Keratinocyte (primary cell): ENCODE results near the gene CGB7. TPM values are rescaled to one million over a fixed set of nuclear protein-coding genes. Genes with fewer than 3 reads are reported as not detected.
"Not testable (repeated sequence)": the region's sequence is repeated elsewhere in the genome, so short reads cannot be mapped to it uniquely, and the experiment has no call there.

ENCODE experiments used
- DNase-seq: peaks from one replicate; pipeline ENCODE4 v3.0.0-alpha.2; 2011; ENCODE audit warnings: low read depth, missing footprints, low spot score
- FAIRE-seq: peaks from 2 replicates; lab custom pipeline; 2011; peaks lifted over from hg19 to GRCh38; lab: Jason Lieb, UNC
- H2AFZ ChIP-seq: 2 replicates; pipeline ENCODE4 v1.6.0; 2012; ENCODE audit warnings: low read length, control low read depth, inconsistent platforms; ENCODE audit not compliant: control insufficient read depth
- H3K27ac ChIP-seq: 2 replicates; pipeline ENCODE4 v1.5.1; 2011; ENCODE audit warnings: low read length; ENCODE audit not compliant: control insufficient read depth, insufficient read depth
- H3K27me3 ChIP-seq: 3 replicates; pipeline ENCODE4 v1.6.0; 2011; ENCODE audit warnings: low read length; ENCODE audit not compliant: control insufficient read depth, insufficient read depth; ENCODE audit errors: extremely low read depth
- H3K36me3 ChIP-seq, 2 experiments: 2 replicates in 1 of 2; 3 replicates in 1 of 2; pipeline ENCODE4 v1.5.1; 2011; ENCODE audit warnings: low read length in 2 of 2, mild to moderate bottlenecking in 1 of 2; ENCODE audit not compliant: control insufficient read depth in 2 of 2, insufficient read depth in 2 of 2; ENCODE audit errors: extremely low read depth in 1 of 2
- H3K4me1 ChIP-seq: 3 replicates; pipeline ENCODE4 v1.5.1; 2011; ENCODE audit warnings: low read length; ENCODE audit not compliant: control insufficient read depth, insufficient read depth; ENCODE audit errors: extremely low read depth
- H3K4me2 ChIP-seq: 3 replicates; pipeline ENCODE4 v1.6.0; 2011; ENCODE audit warnings: low read depth, low read length; ENCODE audit not compliant: control insufficient read depth, insufficient read depth; ENCODE audit errors: extremely low read depth
- H3K4me3 ChIP-seq, 3 experiments: fragments of 200-600 bp in 1 of 3; sonication (generic) in 1 of 3; 2 replicates in 2 of 3; 3 replicates in 1 of 3; pipeline ENCODE4 v1.5.1; 2011 to 2016; ENCODE audit warnings: low read length in 3 of 3, mild to moderate bottlenecking in 3 of 3, control low read depth in 2 of 3, inconsistent platforms in 1 of 3, low read depth in 1 of 3, mixed read lengths in 1 of 3, mixed run types in 1 of 3, moderate library complexity in 1 of 3; ENCODE audit not compliant: control insufficient read depth in 2 of 3, insufficient read depth in 2 of 3; ENCODE audit errors: extremely low read depth in 1 of 3
- H3K79me2 ChIP-seq: 2 replicates; pipeline ENCODE4 v1.6.0; 2012; ENCODE audit warnings: low read length; ENCODE audit not compliant: control insufficient read depth, insufficient read depth
- H3K9ac ChIP-seq: 3 replicates; pipeline ENCODE4 v1.6.0; 2011; ENCODE audit warnings: low read length; ENCODE audit not compliant: control insufficient read depth, insufficient read depth; ENCODE audit errors: extremely low read depth
- H3K9me1 ChIP-seq: 3 replicates; pipeline ENCODE4 v1.6.0; 2011; ENCODE audit warnings: low read length; ENCODE audit not compliant: control insufficient read depth, insufficient read depth; ENCODE audit errors: extremely low read depth
- H3K9me3 ChIP-seq: 2 replicates; pipeline ENCODE4 v1.5.1; 2012; ENCODE audit warnings: low read depth, low read length; ENCODE audit not compliant: control insufficient read depth
- H4K20me1 ChIP-seq: 3 replicates; pipeline ENCODE4 v1.6.0; 2011; ENCODE audit warnings: low read length; ENCODE audit not compliant: control insufficient read depth, insufficient read depth; ENCODE audit errors: extremely low read depth
- EZH2 ChIP-seq: IDR thresholded peaks from one replicate; pipeline ENCODE4 v1.6.1; 2012; ENCODE audit warnings: inconsistent platforms, mild to moderate bottlenecking, low read length, moderate library complexity
- dilution Hi-C: fragments of 300-500 bp; cut with MboI; formaldehyde crosslinking; loops from one replicate; pipeline ENCODE4 v1.7.0; 2020; ENCODE audit warnings: low sequenced_read_pairs; ENCODE audit not compliant: extremely low pct_ligation_motif_present
- polyA plus RNA-seq, 5 experiments: library from polyadenylated mRNA; depleted of rRNA in 3 of 5; stranded (reverse) in 3 of 5; stranded (forward) in 1 of 5; unstranded in 1 of 5; fragments of >200 nt; gene quantifications; 1 replicate in 1 of 5; 2 replicates in 3 of 5; 3 replicates in 1 of 5; pipeline versions ENCODE4 v1.2.1 to v1.2.3, GENCODE V29; 2011 to 2012; ENCODE audit warnings: missing spikeins in 2 of 5, low read depth in 1 of 5, low replicate concordance in 1 of 5
- TF ChIP-seq, protein P1 (sequence below), 3 experiments: IDR thresholded peaks in 1 of 3; conservative IDR thresholded peaks in 1 of 3; optimal IDR thresholded peaks in 1 of 3; 2 replicates in 2 of 3; 3 replicates in 1 of 3; pipeline versions ENCODE3 to v1.5.1; 2011; ENCODE audit warnings: low read length in 3 of 3, mild to moderate bottlenecking in 3 of 3, moderate library complexity in 2 of 3, control low read depth in 1 of 3, inconsistent platforms in 1 of 3; ENCODE audit not compliant: insufficient read depth in 2 of 3; ENCODE audit errors: extremely low read depth in 1 of 3

Gene CGB7
- polyA plus RNA-seq, 1 donor (not counting 4 experiments of a cell fraction or from before 2014, with no cell fraction given) = 0.92 TPM

GRCh38 chr19:49043548-49043947 is 14.0 kb downstream of the CGB7 start, which contains the start of gene CGB5:
Gene CGB5 (plus strand): TSS chr19:49043848. CDS start chr19:49044210, 362 bp downstream.
- dilution Hi-C loops, H3K4me3 ChIP-seq, H3K4me1 ChIP-seq, H3K9me3 ChIP-seq, H2AFZ ChIP-seq, H3K9me1 ChIP-seq, H4K20me1 ChIP-seq, H3K79me2 ChIP-seq, DNase-seq, H3K27ac ChIP-seq, FAIRE-seq, H3K9ac ChIP-seq, H3K27me3 ChIP-seq, H3K36me3 ChIP-seq, H3K4me2 ChIP-seq: not testable (repeated sequence)

DNA sequence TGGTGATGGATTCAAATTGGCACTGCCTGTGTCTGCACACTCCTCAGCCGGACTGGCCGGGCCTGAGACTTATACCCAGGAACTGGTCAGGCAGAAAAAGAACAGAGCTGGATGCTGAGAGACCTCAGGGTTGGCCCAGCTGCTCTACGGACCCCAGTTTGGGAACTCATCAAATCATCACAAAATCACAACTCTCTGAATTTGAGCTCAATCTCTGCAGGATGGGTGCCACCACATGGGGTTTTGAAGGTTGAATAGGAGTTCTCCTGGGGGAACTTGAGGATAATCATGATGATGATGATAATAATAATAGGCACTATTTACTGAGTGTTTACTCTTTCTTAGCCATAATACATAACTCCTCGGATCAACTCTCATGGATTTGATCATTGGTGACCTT is 14.9 kb downstream of the CGB7 start:
- H3K27ac ChIP-seq, dilution Hi-C loops, H3K9me1 ChIP-seq, H3K4me2 ChIP-seq, H3K4me1 ChIP-seq, H3K4me3 ChIP-seq, H3K79me2 ChIP-seq, DNase-seq, H4K20me1 ChIP-seq, H3K9me3 ChIP-seq, H3K27me3 ChIP-seq, H3K36me3 ChIP-seq, H2AFZ ChIP-seq, FAIRE-seq, H3K9ac ChIP-seq: not testable (repeated sequence)

DNA sequence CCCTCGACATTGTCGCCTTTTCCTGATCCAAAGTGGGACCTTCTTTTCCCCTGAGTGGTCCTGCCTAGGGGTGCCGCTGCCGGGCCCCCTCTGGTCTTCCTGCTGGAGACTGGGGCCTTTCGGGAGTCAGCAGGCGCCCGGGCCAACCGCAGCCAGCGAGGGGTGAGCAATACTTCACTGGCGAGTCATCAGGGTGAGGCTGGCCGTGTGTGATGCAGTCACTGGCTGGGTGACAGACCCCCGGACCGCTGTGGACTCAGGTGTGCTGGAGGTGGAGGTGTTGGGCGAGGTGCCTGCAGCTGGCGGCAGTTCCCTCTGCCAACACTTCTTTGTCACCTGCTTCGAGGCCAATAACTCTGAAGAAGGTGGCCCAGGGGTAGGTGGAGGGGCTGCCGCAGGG is 15.4 kb downstream of the CGB7 start:
- no peak for TF ChIP-seq EZH2
- TF ChIP-seq, protein P1, sequence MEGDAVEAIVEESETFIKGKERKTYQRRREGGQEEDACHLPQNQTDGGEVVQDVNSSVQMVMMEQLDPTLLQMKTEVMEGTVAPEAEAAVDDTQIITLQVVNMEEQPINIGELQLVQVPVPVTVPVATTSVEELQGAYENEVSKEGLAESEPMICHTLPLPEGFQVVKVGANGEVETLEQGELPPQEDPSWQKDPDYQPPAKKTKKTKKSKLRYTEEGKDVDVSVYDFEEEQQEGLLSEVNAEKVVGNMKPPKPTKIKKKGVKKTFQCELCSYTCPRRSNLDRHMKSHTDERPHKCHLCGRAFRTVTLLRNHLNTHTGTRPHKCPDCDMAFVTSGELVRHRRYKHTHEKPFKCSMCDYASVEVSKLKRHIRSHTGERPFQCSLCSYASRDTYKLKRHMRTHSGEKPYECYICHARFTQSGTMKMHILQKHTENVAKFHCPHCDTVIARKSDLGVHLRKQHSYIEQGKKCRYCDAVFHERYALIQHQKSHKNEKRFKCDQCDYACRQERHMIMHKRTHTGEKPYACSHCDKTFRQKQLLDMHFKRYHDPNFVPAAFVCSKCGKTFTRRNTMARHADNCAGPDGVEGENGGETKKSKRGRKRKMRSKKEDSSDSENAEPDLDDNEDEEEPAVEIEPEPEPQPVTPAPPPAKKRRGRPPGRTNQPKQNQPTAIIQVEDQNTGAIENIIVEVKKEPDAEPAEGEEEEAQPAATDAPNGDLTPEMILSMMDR (optimal IDR thresholded peaks at IDR 0.05 in 1 of 3, IDR thresholded peaks at IDR 0.05 in 1 of 3, conservative IDR thresholded peaks at IDR 0.05 in 1 of 3; ENCODE audit: extremely low read depth in 1 of 3, insufficient read depth in 2 of 3, low read length in 3 of 3) = no peak
- H3K27me3 ChIP-seq = no peaks in the 10 kb centered on the region
- no peak overlapping the region for H2AFZ ChIP-seq
- FAIRE-seq (no peak), DNase-seq (no peak)
- no peak overlapping the region for H3K4me2 ChIP-seq
- H3K4me3 ChIP-seq = no peak overlapping the region
- no peaks in the 10 kb centered on the region for H3K9me1 ChIP-seq
- no peaks in the 10 kb centered on the region for H4K20me1 ChIP-seq
- no peak overlapping the region for H3K9ac ChIP-seq
- peaks cover 5% of the 10 kb centered on the region for H3K4me1 ChIP-seq
- no peaks in the 10 kb centered on the region for H3K79me2 ChIP-seq
- H3K27ac ChIP-seq = no peak overlapping the region
- H3K36me3 ChIP-seq = no peaks in the 10 kb centered on the region
- no peaks in the 10 kb centered on the region for H3K9me3 ChIP-seq
- dilution Hi-C loops = no loop called here

DNA sequence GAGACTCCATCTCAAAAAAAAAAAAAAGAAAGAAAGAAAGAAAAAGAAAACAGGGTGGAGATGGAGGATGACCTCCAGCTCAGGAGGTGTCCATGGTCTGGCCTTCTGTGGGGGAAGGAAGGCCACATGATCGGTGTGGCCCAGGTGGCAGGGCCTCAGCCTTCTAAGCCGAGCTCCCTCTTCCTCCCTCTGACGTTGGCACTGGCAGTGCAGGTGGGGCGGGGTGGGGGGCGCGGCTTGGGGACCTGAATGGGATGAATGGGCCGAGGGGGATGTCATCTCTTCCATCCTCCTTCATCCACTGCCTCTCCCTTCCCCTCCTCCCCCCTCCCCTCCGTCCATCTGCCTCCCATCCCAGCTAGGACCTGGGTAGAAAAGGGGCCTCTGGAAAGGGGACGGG is 17.8 kb downstream of the CGB7 start:
- H3K4me2 ChIP-seq, H3K79me2 ChIP-seq, H3K27me3 ChIP-seq, H3K9ac ChIP-seq, H3K27ac ChIP-seq, H3K9me1 ChIP-seq, H3K36me3 ChIP-seq, H2AFZ ChIP-seq, FAIRE-seq, H3K9me3 ChIP-seq, H3K4me1 ChIP-seq, H4K20me1 ChIP-seq, DNase-seq, dilution Hi-C loops, H3K4me3 ChIP-seq: not testable (repeated sequence)
